Tibial nerve (tissue), 3 donors: ENCODE measurements around the gene FBXL20.

Source experiments
- POLR2A ChIP-seq, 2 donors: fragments of 450-650 bp; IDR thresholded peaks; one replicate each; pipeline ENCODE4 v1.6.1; 2017; ENCODE audit warnings: antibody characterized with exemption in 2 of 2, mild to moderate bottlenecking in 2 of 2, moderate library complexity in 2 of 2
- TF ChIP-seq, protein P1 (sequence below), 5 experiments: fragments of 200-600 bp in 3 of 5; fragments of 450-650 bp in 2 of 5; sonication (generic) in 3 of 5; IDR thresholded peaks; one replicate each; pipeline ENCODE4 v1.5.1; 2016 to 2019; ENCODE audit warnings: antibody characterized with exemption in 5 of 5, mild to moderate bottlenecking in 3 of 5, moderate library complexity in 2 of 5

DNA sequence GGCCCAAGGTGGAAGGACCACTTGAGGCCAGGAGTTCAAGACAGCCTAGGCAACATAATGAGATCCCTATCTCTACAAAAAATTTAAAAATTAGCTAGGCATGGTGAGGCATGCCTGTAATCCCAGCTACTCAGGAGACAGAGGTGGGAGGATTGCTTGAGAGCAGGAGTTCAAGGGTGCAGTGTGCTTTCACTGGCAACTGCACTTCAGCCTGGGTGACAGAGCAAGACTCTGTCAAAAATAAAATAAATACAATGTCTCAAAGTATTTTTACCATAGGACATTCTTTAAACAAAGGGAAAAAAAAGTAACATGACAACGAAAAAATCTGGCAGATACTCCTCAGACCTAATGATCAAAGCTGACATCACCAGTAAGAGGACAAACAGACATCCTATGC lies 72.6 kb downstream of the FBXL20 start:
- TF ChIP-seq, protein P1, sequence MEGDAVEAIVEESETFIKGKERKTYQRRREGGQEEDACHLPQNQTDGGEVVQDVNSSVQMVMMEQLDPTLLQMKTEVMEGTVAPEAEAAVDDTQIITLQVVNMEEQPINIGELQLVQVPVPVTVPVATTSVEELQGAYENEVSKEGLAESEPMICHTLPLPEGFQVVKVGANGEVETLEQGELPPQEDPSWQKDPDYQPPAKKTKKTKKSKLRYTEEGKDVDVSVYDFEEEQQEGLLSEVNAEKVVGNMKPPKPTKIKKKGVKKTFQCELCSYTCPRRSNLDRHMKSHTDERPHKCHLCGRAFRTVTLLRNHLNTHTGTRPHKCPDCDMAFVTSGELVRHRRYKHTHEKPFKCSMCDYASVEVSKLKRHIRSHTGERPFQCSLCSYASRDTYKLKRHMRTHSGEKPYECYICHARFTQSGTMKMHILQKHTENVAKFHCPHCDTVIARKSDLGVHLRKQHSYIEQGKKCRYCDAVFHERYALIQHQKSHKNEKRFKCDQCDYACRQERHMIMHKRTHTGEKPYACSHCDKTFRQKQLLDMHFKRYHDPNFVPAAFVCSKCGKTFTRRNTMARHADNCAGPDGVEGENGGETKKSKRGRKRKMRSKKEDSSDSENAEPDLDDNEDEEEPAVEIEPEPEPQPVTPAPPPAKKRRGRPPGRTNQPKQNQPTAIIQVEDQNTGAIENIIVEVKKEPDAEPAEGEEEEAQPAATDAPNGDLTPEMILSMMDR (IDR thresholded peaks at IDR 0.05) = no peak
- TF ChIP-seq POLR2A (IDR thresholded peaks at IDR 0.05) = no peak
